ENCODE results near the gene WDR27.

- TF ChIP-seq CTCF (IDR thresholded peaks at IDR 0.05) (no peak), POLR2A (IDR thresholded peaks at IDR 0.05) (no peak)
These were observed 221.9 kb downstream of the WDR27 start for GRCh38 chr6:169479783-169480495.
